HG02798 (cell line): ENCODE data around the gene DACT2.
"Not testable (repeated sequence)": the region's sequence is repeated elsewhere in the genome, so short reads cannot be mapped to it uniquely, and the experiment has no call there.

ENCODE experiments used
- ATAC-seq: cut with Tn5 transposase; IDR thresholded peaks from one replicate; pipeline ENCODE4 v1.9.1; 2021; ENCODE audit warnings: mild to moderate bottlenecking; ENCODE audit not compliant: unreplicated experiment, poor library complexity

Gene DACT2

DNA sequence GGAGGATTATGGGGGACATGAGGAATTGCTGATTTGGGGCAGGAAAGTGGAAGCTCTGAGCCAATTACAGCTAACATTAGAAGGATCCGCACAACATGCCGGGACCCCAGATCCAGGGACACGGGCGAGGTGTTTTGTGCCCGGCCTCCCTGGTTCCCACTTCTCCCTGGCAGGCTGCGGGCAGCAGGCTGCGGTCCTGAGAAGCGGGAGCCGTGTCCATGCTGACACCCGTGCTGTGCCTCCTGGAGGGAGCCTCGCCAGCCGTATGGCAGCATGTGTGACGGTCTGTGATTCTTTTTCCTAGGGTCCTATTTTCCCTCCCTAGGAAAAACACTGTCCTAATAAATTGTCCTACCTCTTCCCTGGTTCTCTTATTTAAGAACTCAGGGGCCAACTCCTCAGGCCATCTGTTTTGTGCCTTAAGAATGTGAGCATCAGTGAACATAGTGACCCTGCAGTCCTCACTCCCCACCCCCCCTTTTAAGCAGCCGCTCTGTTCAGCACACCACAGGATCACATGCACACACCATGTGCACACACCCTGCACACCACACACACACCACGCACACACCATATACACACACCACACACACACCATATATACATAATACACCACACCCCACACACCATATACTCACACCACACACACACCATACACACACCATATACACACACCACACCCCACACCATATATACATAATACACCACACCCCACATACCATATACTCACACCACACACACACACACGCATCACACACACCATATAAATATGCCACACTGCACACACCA, 49.9 kb downstream of the DACT2 start:
- ATAC-seq, result no peak

DNA sequence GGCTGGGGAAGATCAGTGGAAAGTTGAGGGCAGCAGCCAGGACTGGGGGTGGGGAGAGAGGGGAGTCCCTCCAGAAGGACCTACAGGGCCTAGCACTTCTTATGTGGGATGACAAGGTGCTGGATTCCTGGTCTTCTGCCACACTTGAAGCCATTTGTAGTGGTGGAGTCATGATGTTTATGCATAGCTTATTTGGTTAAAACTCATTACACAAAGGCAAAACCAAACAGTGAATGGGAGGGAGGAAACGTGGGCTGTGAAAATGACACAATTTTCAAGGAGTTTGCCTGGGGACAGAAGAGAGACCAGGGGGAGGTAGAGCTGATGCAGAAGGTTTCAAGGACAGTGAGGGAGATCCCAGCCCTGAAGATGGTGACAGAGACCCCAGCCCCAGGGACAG, 50.8 kb downstream of the DACT2 start:
- no peak for ATAC-seq

- ATAC-seq, result not testable (repeated sequence)
These were observed 51.8 kb downstream of the DACT2 start for GRCh38 chr6:168267779-168268178.

DNA sequence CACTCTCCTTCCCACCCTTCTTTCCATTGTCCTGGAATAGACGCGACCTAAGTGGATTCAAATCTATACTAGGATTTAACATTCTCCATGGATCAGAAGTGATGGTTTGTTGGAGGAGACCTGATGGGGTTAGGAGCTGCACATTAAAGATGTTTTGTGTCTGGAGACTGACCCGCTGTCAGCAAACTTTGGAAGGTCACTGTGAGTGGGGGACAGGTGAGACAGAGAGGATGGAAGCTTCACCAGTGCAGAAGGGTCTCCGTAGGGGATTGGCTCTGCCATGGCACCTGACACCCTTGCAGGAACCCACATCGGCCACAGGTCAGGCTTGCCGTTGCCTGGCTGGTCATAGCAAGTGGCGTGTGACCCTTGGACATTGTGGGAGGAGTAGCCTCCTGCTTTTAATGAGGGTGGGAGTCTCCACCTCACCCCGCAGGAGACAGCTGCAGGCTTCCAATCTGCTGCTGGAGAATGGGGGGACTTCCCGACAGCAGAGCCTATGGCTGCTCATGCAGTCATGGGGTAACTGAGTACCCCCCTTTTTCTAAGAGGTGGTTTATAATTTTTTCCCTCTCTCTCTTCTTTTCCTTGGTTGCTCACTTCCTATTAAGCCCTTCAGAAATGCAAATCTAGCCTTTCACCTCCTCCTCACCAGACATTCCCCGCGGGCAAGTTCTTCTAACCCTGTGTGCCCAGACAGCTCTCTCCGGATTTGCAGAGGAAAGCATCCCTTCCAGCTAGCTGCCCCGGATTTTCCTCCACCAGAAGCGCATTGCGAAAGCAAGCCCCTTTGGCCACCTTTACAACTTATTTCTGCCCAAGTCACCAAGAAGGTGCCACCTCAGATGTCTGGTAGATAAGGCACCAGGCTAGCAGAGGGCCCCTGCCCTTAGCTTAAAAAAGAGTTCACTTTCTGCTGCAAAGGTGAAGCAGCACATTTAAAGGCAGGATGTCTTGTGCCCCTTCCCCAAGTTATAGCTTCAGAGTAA, 53.5 kb downstream of the DACT2 start:
- ATAC-seq, result no peak

- no peak for ATAC-seq
These were observed 54.2 kb downstream of the DACT2 start for GRCh38 chr6:168265394-168265793.

- no peak for ATAC-seq
These were observed 54.8 kb downstream of the DACT2 start for GRCh38 chr6:168264593-168265335.

DNA sequence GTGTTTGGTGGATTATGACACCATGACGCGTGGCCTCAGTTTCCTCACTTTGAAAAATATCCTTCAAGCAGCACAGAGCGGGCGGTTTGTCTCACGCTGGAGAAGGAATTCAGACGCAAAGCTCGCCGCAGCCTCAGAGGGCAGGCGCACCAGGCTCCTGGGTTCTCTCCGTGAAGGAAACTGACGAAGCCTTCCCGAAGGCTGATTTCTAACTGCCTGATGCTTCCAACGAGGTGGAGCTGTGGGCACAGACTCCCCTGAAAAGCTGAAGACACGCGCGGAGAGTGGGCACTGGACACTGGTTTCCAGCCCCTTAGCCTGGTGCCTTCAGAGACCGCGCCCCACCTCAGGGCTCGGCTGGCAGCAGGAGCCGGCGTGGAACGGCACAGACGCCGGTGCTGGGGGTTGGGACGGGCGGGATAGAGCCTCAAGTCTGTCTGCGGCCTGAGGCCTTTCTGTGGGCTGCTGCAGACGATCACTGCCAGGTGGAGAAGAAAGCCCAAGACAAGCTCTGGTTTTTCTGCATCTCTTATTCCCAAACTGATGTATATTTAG, 56.1 kb downstream of the DACT2 start:
- no peak for ATAC-seq

DNA sequence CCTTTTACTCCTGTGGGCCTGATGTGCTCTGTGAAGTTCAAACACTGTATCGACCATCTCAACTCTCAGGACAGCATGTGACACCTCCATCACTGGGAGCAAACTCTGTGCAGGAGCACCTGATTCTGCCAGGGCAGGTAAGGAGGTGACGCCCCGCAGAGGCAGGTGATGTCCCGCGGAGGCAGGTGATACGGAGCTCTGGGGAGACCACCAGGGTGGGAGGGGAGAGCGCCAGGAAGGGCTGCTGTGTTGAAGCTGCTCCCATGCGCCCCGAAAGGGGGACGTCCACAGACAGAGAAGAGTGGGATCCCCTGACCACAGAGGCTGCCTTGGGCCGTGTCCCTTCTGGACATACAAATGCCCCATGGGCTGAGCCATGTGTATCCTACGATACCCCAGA, 58.3 kb downstream of the DACT2 start:
- ATAC-seq, result no peak

DNA sequence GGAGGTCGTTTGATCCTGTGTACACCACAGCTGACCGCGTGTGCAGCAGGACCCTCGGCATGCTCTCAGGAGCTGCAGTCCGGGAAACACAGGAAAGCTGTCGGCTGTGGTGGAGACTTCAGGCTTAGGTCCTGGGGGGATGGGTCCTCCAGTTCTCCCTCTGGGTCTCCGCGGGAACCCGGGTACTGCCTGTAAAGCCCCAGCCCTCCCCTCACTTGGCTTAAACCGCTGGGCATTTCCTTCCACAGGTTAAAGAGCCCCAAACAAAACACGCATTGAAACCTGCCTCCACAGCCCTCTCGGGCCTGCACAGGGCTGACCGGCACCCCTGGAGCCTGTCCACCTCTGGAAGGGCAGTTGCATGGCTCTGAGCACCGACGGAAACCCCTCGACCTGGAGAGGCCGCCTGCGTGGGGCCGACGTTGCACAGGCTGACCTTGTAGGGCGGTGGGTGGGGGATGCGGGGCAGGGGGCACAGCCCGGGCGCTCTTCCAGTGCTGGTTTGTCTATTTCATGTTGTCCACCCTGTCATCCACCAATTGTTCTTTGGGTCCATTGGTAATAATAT, 59.1 kb downstream of the DACT2 start:
- no peak for ATAC-seq

DNA sequence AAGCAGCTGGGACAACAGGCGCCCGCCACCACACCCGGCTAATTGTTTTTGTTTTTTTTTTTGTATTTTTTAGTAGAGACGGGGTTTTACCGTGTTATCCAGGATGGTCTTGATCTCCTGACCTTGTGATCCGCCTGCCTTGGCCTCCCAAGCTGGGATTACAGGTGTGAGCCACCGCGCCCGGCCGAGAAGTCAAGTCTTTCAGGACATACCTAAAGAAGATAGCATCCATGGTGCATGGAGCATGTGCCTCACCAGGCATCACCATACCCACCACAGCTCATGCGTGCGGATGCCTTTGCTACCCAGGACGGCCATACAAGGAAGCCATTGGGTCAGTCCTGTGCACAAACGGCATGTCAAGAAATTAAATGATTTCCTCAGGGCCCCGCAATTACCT, 60.8 kb downstream of the DACT2 start:
- ATAC-seq, result no peak

GRCh38 chr6:168256940-168257339, 62.6 kb downstream of the DACT2 start:
- no peak for ATAC-seq
